Measurements from ENCODE around the gene RAD51C.
"Not testable (repeated sequence)": the region's sequence is repeated elsewhere in the genome, so short reads cannot be mapped to it uniquely, and the experiment has no call there.

Gene RAD51C

GRCh38 chr17:58730937-58731336 is 38.5 kb downstream of the RAD51C start:
- no peak overlapping the region for H3K4me3 ChIP-seq (ENCODE audit: low read length in 2 of 2)
- H3K9me3 ChIP-seq (ENCODE audit: control insufficient read depth in 2 of 2, low read length in 2 of 2) = no peaks in the 10 kb centered on the region
- no peak overlapping the region for H3K27ac ChIP-seq (ENCODE audit: low read depth in 2 of 2, low read length in 2 of 2)
- H3K9ac ChIP-seq (ENCODE audit: low read depth in 1 of 2, low read length in 2 of 2) = no peak overlapping the region
- no peaks in the 10 kb centered on the region for H3K27me3 ChIP-seq (ENCODE audit: control insufficient read depth in 2 of 2, insufficient read depth in 2 of 2, low read length in 2 of 2)
- H3K4me1 ChIP-seq (ENCODE audit: control insufficient read depth in 2 of 2, insufficient read depth in 2 of 2, low read length in 2 of 2) = no peaks in the 10 kb centered on the region
- no peaks in the 10 kb centered on the region for H3K36me3 ChIP-seq (ENCODE audit: control insufficient read depth in 2 of 2, insufficient read depth in 2 of 2, low read length in 2 of 2)

DNA sequence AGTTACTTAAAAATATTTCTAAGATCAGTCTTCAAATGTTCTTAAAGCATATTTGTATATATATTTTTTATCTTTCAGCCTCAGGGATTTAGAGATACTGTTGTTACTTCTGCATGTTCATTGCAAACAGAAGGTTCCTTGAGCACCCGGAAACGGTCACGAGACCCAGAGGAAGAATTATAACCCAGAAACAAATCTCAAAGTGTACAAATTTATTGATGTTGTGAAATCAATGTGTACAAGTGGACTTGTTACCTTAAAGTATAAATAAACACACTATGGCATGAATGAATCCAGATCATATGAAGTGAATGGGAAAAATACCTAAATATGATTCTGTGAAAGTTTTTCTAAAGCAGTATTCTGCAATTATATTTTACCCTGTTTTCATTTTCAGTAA is 41.6 kb downstream of the RAD51C start:
- H3K4me1 ChIP-seq (ENCODE audit: control insufficient read depth in 2 of 2, insufficient read depth in 2 of 2, low read length in 2 of 2) = no peaks in the 10 kb centered on the region
- no peak overlapping the region for H3K4me3 ChIP-seq (ENCODE audit: low read length in 2 of 2)
- no peaks in the 10 kb centered on the region for H3K36me3 ChIP-seq (ENCODE audit: control insufficient read depth in 2 of 2, insufficient read depth in 2 of 2, low read length in 2 of 2)
- no peaks in the 10 kb centered on the region for H3K27me3 ChIP-seq (ENCODE audit: control insufficient read depth in 2 of 2, insufficient read depth in 2 of 2, low read length in 2 of 2)
- H3K9me3 ChIP-seq (ENCODE audit: control insufficient read depth in 2 of 2, low read length in 2 of 2) = no peaks in the 10 kb centered on the region
- H3K27ac ChIP-seq (ENCODE audit: low read depth in 2 of 2, low read length in 2 of 2) = no peak overlapping the region
- no peak overlapping the region for H3K9ac ChIP-seq (ENCODE audit: low read depth in 1 of 2, low read length in 2 of 2)

- Histone ChIP-seq H3K4me3 (ENCODE audit: low read length in 2 of 2) (no peak overlapping the region), H3K36me3 (ENCODE audit: control insufficient read depth in 2 of 2, insufficient read depth in 2 of 2, low read length in 2 of 2) (no peaks in the 10 kb centered on the region), H3K4me1 (ENCODE audit: control insufficient read depth in 2 of 2, insufficient read depth in 2 of 2, low read length in 2 of 2) (no peaks in the 10 kb centered on the region), H3K27ac (ENCODE audit: low read depth in 2 of 2, low read length in 2 of 2) (no peak overlapping the region), H3K9me3 (ENCODE audit: control insufficient read depth in 2 of 2, low read length in 2 of 2) (no peaks in the 10 kb centered on the region), H3K9ac (ENCODE audit: low read depth in 1 of 2, low read length in 2 of 2) (no peak overlapping the region), H3K27me3 (ENCODE audit: control insufficient read depth in 2 of 2, insufficient read depth in 2 of 2, low read length in 2 of 2) (no peaks in the 10 kb centered on the region)
Observed at GRCh38 chr17:58734811-58735210, 42.4 kb downstream of the RAD51C start.

GRCh38 chr17:58741121-58741625 is 48.8 kb downstream of the RAD51C start:
- no peaks in the 10 kb centered on the region for H3K36me3 ChIP-seq (ENCODE audit: control insufficient read depth in 2 of 2, insufficient read depth in 2 of 2, low read length in 2 of 2)
- H3K9me3 ChIP-seq (ENCODE audit: control insufficient read depth in 2 of 2, low read length in 2 of 2) = no peaks in the 10 kb centered on the region
- H3K9ac ChIP-seq (ENCODE audit: low read depth in 1 of 2, low read length in 2 of 2) = no peak overlapping the region
- no peaks in the 10 kb centered on the region for H3K4me1 ChIP-seq (ENCODE audit: control insufficient read depth in 2 of 2, insufficient read depth in 2 of 2, low read length in 2 of 2)
- no peak overlapping the region for H3K4me3 ChIP-seq (ENCODE audit: low read length in 2 of 2)
- no peaks in the 10 kb centered on the region for H3K27me3 ChIP-seq (ENCODE audit: control insufficient read depth in 2 of 2, insufficient read depth in 2 of 2, low read length in 2 of 2)
- H3K27ac ChIP-seq (ENCODE audit: low read depth in 2 of 2, low read length in 2 of 2) = no peak overlapping the region

DNA sequence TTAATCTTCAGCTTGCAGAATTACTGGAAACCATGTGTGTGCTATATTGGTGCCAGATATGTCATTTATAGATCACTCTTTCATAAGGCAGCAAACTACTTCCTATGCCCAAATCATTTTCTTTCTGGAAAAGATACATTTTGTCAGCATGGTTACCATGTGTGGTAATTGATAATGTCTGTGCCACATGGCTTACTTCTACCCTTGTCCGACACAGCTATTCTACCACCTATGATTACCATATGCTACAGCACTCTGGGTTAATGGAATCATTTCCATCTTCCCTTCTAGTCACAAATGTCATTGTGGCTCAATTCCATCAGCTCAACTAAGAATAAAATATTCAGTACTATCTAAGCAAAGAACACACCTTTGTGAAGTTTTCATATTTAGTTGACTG is 55.3 kb downstream of the RAD51C start:
- Histone ChIP-seq H3K4me1 (ENCODE audit: control insufficient read depth in 2 of 2, insufficient read depth in 2 of 2, low read length in 2 of 2) (no peaks in the 10 kb centered on the region), H3K36me3 (ENCODE audit: control insufficient read depth in 2 of 2, insufficient read depth in 2 of 2, low read length in 2 of 2) (no peaks in the 10 kb centered on the region), H3K9ac (ENCODE audit: low read depth in 1 of 2, low read length in 2 of 2) (no peak overlapping the region), H3K27ac (ENCODE audit: low read depth in 2 of 2, low read length in 2 of 2) (no peak overlapping the region), H3K9me3 (ENCODE audit: control insufficient read depth in 2 of 2, low read length in 2 of 2) (no peaks in the 10 kb centered on the region), H3K4me3 (ENCODE audit: low read length in 2 of 2) (no peak overlapping the region), H3K27me3 (ENCODE audit: control insufficient read depth in 2 of 2, insufficient read depth in 2 of 2, low read length in 2 of 2) (no peaks in the 10 kb centered on the region)

DNA sequence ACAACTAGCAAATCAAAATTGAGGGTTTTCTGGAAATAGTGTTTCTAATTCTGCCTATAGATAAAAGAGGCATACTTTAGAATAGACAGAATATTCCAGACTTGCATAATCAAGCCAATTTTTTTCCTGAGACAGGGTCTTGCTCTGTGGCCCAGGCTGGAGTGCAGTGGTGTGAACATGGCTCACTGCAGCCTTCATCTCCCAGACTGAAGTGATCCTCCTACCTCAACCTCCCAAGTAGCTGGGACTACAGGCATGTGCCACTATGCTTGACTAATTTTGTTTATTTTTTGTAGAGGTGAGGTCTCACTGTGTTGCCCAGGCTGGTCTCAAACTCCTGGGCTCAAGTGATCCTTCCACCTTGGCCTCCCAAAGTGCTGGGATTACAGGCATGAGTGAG is 57.2 kb downstream of the RAD51C start:
- H3K27ac ChIP-seq (ENCODE audit: low read depth in 2 of 2, low read length in 2 of 2); H3K4me3 ChIP-seq (ENCODE audit: low read length in 2 of 2); H3K9ac ChIP-seq (ENCODE audit: low read depth in 1 of 2, low read length in 2 of 2); H3K4me1 ChIP-seq (ENCODE audit: control insufficient read depth in 2 of 2, insufficient read depth in 2 of 2, low read length in 2 of 2); H3K27me3 ChIP-seq (ENCODE audit: control insufficient read depth in 2 of 2, insufficient read depth in 2 of 2, low read length in 2 of 2); H3K36me3 ChIP-seq (ENCODE audit: control insufficient read depth in 2 of 2, insufficient read depth in 2 of 2, low read length in 2 of 2); H3K9me3 ChIP-seq (ENCODE audit: control insufficient read depth in 2 of 2, low read length in 2 of 2): not testable (repeated sequence)

DNA sequence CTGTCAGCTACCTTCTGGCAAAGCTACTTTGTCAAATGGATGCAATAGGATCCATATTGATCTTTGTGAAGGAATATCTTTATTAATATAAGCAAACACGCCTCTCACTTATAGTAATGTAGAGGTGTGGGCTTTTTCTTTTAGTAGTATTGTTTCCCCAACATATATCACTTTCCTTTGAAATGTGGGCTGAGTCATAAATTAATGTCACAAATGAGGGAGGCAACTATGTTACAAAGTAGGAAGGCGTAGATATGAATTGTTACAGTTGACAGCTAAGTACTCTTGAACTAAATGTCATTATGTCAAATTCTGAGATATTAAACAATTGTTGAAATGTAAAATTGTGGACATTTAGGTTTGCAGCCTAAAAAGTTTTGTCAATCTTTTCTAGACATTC is 60.6 kb downstream of the RAD51C start:
- no peak overlapping the region for H3K4me3 ChIP-seq (ENCODE audit: low read length in 2 of 2)
- H3K9me3 ChIP-seq (ENCODE audit: control insufficient read depth in 2 of 2, low read length in 2 of 2) = no peaks in the 10 kb centered on the region
- H3K9ac ChIP-seq (ENCODE audit: low read depth in 1 of 2, low read length in 2 of 2) = no peak overlapping the region
- H3K27ac ChIP-seq (ENCODE audit: low read depth in 2 of 2, low read length in 2 of 2) = no peak overlapping the region
- no peaks in the 10 kb centered on the region for H3K36me3 ChIP-seq (ENCODE audit: control insufficient read depth in 2 of 2, insufficient read depth in 2 of 2, low read length in 2 of 2)
- H3K4me1 ChIP-seq (ENCODE audit: control insufficient read depth in 2 of 2, insufficient read depth in 2 of 2, low read length in 2 of 2) = peaks cover 0 to 2% of the 10 kb centered on the region in 2 donors
- H3K27me3 ChIP-seq (ENCODE audit: control insufficient read depth in 2 of 2, insufficient read depth in 2 of 2, low read length in 2 of 2) = peaks cover 20 to 24% of the 10 kb centered on the region in 2 donors

- Histone ChIP-seq H3K36me3 (ENCODE audit: control insufficient read depth in 2 of 2, insufficient read depth in 2 of 2, low read length in 2 of 2) (no peaks in the 10 kb centered on the region), H3K4me3 (ENCODE audit: low read length in 2 of 2) (peak overlapping the region; percentile 61 to 71), H3K9ac (ENCODE audit: low read depth in 1 of 2, low read length in 2 of 2) (no peak overlapping the region), H3K9me3 (ENCODE audit: control insufficient read depth in 2 of 2, low read length in 2 of 2) (no peaks in the 10 kb centered on the region), H3K4me1 (ENCODE audit: control insufficient read depth in 2 of 2, insufficient read depth in 2 of 2, low read length in 2 of 2) (peaks cover 0 to 2% of the 10 kb centered on the region in 2 donors), H3K27me3 (ENCODE audit: control insufficient read depth in 2 of 2, insufficient read depth in 2 of 2, low read length in 2 of 2) (peaks cover 23 to 29% of the 10 kb centered on the region in 2 donors), H3K27ac (ENCODE audit: low read depth in 2 of 2, low read length in 2 of 2) (no peak overlapping the region)
Observed at GRCh38 chr17:58755269-58755576, 62.8 kb downstream of the RAD51C start.

- Histone ChIP-seq H3K27ac (ENCODE audit: low read depth in 2 of 2, low read length in 2 of 2) (no peak within 1 kb of the TSS), H3K4me3 (ENCODE audit: low read length in 2 of 2) (peak within 1 kb of the TSS; percentile 61 to 71), H3K27me3 (ENCODE audit: control insufficient read depth in 2 of 2, insufficient read depth in 2 of 2, low read length in 2 of 2) (peaks cover 26 to 29% of the 10 kb centered on the region in 2 donors), H3K4me1 (ENCODE audit: control insufficient read depth in 2 of 2, insufficient read depth in 2 of 2, low read length in 2 of 2) (peaks cover 0 to 2% of the 10 kb centered on the region in 2 donors), H3K36me3 (ENCODE audit: control insufficient read depth in 2 of 2, insufficient read depth in 2 of 2, low read length in 2 of 2) (no peaks in the 10 kb centered on the region), H3K9ac (ENCODE audit: low read depth in 1 of 2, low read length in 2 of 2) (no peak within 1 kb of the TSS), H3K9me3 (ENCODE audit: control insufficient read depth in 2 of 2, low read length in 2 of 2) (no peaks in the 10 kb centered on the region)
Observed at GRCh38 chr17:58755577-58756245, 63.3 kb downstream of the RAD51C start, which contains the start of gene PPM1E. Gene PPM1E, plus strand, starts transcription at chr17:58755854.

DNA sequence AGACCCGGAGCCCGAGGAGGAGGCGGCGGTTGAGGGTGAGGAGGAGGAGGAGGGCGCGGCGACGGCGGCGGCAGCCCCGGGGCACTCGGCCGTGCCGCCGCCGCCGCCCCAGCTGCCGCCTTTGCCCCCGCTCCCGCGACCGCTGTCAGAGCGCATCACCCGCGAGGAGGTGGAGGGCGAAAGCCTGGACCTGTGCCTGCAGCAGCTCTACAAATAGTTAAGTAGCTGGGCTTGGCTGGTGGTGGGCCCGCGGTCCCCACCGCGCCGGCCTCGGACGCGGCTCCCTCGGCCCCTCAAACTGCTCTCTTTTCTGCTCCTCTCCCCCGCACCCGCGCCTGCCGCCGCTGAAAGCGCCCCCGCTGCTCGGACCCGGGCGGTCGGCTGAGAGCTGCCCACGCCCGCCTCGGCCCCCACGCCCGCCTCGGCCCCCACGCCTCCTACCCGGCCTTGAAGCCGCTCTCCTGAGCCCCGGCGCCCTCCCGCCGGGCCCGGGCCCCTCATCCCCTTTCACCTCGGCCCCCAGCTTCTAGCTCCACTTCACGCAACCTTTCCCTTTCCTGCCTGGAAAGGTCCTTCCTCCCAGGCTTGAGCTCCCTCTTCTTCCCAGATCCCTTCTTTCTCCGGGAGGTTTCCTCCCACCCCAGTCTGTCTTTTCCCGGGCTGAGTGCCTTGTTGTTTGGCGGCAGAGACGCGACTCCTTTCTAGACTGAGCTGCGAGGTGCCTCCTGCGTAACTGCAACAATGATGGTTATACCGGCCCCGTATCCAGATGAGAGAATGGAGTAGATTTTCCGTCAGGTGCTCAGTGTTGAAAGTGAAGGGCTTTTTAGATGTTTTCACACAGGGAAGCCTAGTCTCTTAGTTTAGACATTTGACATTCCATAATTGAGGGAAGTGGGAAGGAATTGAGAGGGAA is 64.1 kb downstream of the RAD51C start:
- Histone ChIP-seq H3K4me1 (ENCODE audit: control insufficient read depth in 2 of 2, insufficient read depth in 2 of 2, low read length in 2 of 2) (peaks cover 0 to 2% of the 10 kb centered on the region in 2 donors), H3K9me3 (ENCODE audit: control insufficient read depth in 2 of 2, low read length in 2 of 2) (no peaks in the 10 kb centered on the region), H3K27me3 (ENCODE audit: control insufficient read depth in 2 of 2, insufficient read depth in 2 of 2, low read length in 2 of 2) (peaks cover 28 to 29% of the 10 kb centered on the region in 2 donors), H3K27ac (ENCODE audit: low read depth in 2 of 2, low read length in 2 of 2) (no peak overlapping the region), H3K36me3 (ENCODE audit: control insufficient read depth in 2 of 2, insufficient read depth in 2 of 2, low read length in 2 of 2) (no peaks in the 10 kb centered on the region), H3K9ac (ENCODE audit: low read depth in 1 of 2, low read length in 2 of 2) (no peak overlapping the region), H3K4me3 (ENCODE audit: low read length in 2 of 2) (peak overlapping the region; percentile 61 to 71)

Data from mucosa of rectum (tissue), 2 donors.